ENCODE data around the gene HAUS5.

- no peak for TF ChIP-seq CTCF (IDR thresholded peaks at IDR 0.05)
- TF ChIP-seq POLR2A (IDR thresholded peaks at IDR 0.05), result no peak
Observed at GRCh38 chr19:35620001-35620400, 7.5 kb downstream of the HAUS5 start.
